ENCODE results near the gene TMEM52.
"Not testable (repeated sequence)": the region's sequence is repeated elsewhere in the genome, so short reads cannot be mapped to it uniquely, and the experiment has no call there.

The TMEM52 gene

GRCh38 chr1:1892763-1893120 is 26.3 kb downstream of the TMEM52 start:
- FAIRE-seq = no peak

- FAIRE-seq = no peak
Observed at GRCh38 chr1:1892079-1892762, 26.9 kb downstream of the TMEM52 start.

DNA sequence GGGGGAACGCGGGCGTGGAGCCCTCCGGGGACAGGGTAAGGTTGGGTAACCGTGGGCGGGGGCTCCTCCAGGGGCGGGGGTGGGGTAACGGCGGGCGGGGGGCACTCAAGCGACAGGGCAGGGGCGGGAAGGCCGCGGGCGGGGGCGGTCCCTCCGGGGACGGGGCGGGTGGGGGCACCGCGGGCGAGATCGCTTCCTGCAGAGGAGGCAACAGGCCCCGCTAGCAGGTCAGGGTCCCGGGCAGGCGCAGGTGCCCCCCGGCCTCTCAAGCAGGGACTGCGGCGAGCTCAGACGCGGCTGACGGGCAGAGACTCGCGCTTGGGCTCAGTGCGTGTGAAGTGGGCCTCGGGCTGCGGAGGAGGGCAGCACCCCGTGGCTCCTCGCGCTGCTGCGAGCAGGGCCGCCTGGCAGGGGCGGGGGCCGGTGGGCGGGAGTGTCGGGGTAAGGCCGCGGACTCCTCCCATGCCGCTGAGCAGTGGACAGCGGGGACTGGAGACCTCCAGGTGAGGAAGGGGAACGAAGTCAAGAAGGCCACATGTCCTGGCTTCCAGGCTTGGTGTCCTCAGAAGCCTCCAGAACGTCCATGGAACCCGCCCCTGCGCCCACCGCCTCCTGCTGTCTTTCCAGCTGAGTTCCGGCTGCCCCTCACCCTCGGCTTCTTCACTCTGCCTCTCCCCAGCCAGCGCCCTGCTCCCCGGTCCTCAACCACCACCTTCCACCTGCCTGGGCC is 27.6 kb downstream of the TMEM52 start:
- no peak for FAIRE-seq

GRCh38 chr1:1890506-1891348 is 28.4 kb downstream of the TMEM52 start, which contains the start of gene GNB1:
Gene GNB1 (minus strand): TSS chr1:1891087. CDS start chr1:1825453, 65,634 bp downstream.
- FAIRE-seq = no peak

DNA sequence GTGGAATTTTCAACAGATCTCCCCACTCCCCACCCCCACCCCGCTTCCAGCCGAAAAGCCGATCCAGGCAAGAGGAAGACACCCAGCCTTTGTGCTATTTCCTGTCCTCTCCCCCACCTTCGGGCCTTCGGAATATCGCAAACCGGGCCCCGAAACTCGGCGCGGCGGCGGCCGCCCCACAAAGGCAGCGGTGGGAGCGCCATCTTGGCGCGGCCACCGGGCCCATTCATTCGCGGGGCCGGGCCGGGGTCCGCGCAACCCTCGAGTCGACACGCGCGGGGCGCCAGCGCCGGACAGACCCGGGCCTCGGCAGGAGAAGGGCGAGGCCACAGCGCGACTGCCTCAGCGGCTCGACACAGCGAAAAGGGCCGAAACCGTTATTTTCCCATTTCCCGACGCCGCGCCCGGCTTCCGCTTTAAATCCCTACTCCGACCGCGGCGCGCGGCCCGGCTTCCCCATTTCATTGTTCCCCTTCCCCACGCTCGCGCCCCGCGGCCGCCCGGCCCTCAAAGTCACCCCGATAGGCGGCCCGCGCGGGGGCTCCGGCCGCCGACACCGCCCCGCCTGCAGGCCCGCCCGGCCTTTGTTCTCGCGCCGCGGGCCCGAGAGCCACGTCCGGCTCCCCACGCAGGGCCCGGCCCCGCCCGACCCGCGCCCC is 29.1 kb downstream of the TMEM52 start:
- no peak for FAIRE-seq

DNA sequence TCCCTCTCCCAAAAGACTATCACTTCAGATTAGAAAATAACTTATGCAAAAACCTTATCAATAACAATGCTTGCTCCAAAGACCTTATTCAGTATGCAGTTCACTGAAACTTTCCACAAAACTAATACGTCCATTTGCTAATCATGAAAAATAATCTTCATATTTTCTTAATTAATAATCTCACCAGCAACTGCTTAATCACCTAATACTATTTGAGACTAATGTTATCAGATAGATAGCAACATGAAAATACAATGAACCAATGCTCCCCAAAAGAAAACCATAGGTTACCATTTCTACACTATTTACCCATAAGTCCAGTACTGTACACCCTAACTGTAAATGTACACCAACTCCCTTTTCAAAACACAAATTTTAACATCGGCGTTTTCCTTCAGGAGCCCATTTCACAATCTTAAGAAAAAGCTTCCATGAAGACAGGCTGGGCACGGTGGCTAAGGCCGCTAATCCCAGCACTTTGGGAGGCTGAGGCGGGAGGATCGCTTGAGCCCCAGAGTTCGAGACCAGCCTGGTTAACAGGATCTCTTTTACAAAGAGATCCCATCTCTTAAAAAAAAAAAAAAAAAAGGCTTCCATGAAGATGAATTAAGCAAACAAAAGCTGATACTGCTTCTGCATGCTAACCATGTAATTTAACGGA is 29.9 kb downstream of the TMEM52 start:
- no peak for FAIRE-seq

DNA sequence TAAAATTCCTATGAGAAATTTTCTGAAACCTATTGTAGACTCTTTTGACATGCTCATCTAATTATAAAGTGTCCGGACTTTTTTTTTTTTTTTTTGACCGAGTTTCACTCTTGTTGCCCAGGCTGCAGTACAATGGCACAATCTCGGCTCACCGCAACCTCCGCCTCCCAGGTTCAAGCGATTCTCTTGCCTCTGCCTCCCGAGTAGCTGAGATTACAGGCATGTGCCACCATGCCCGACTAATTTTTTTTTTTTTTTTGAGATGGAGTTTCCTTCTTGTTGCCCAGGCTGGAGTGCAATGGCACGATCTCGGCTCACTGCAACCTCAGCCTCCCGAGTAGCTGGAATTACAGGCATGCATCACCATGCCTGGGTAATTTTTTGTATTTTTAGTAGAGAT is 35.2 kb downstream of the TMEM52 start:
- FAIRE-seq = not testable (repeated sequence)

DNA sequence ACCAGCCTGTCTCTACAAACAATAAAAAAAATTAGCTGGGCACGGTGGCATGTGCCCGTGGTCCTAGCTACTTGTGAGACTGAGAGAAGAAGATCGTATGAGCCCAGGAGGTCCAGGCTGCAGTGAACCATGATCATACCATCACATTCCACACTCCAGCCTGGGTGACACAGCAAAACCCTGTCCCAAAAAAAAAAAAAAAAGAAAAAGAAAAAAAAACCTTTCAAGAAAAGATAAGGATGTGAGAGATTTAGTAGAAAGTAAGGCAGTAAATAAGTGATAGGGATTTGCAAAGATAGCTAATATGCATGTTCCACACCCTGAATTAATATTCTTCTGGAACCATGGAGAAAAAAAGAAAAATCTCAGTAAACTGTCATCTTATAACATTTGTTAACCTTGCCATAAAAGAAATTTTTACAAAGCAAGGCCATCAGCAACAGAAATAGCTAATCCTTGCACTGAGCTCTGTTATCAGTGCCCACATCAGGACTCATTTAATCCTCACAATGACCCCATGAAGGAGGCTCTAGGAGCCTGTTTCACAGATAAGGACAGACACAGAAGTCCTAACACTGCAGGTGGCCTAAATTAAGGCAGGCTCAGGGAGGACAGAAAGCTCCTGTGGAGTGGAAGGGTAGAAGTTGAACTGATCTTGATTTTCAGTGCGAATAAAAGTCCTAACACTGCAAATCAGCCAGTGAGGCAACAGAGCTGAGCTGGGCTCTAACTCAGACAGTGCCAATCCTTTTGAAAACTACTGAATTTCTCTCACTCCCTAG is 35.8 kb downstream of the TMEM52 start:
- no peak for FAIRE-seq

GRCh38 chr1:1881727-1882126 is 37.4 kb downstream of the TMEM52 start:
- no peak for FAIRE-seq

DNA sequence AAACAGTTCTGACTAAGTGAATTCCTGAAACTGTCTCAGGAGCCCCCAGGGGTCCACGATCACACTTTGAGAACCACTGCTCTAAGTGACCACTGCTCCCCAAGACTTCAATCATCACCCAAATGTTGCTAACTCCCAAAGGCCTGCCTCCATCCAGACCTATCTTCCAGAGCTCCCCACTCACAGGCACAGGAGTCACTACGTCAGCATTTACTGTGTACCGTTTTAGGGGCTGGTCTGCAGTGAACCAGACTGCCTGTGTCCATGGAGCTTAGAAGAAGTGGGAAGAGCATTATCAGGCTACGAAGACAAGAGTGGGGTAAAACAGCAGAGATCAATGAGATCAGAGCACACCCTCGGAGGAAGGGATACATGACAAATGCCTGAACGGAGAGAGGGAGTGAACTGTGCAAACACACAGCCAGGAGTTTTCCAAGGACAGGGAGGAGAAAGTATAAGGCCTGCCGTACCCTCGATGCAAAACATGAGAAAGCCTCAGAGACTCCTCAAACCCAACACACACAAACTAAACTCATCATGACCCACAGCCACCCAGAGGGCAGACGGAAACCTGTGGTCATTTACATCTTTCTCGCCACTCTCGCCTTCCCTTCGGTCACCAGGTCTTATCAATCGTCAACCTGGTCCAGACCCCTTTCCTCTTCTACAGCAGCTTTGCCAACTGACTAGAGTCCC is 38.3 kb downstream of the TMEM52 start:
- no peak for FAIRE-seq

- no peak for FAIRE-seq
Observed at GRCh38 chr1:1879942-1880341, 39.1 kb downstream of the TMEM52 start.

- no peak for FAIRE-seq
Observed at GRCh38 chr1:1877865-1878436, 41.1 kb downstream of the TMEM52 start.

GRCh38 chr1:1876335-1876930 is 42.6 kb downstream of the TMEM52 start:
- no peak for FAIRE-seq

- FAIRE-seq = no peak
Observed at GRCh38 chr1:1875932-1876331, 43.1 kb downstream of the TMEM52 start.

DNA sequence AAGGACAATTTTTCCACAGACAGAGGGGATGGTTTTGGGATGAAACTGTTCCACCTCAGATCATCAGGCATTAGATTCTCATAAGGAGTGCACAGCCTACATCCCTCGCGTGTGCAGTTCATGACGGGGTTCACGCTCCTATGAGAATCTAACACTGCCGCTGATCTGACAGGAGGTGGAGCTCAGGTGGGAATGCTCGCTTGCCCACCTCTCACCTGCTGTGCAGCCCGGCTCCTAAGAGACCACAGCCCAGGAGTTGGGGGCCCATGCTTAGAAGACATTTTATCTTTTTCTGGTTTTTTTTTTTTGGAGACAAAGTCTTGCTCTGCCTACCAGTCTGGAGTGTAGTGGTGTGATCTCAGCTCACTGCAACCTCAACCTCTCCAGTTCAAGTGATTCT is 44.2 kb downstream of the TMEM52 start:
- FAIRE-seq = no peak

GRCh38 chr1:1873186-1873585 is 45.9 kb downstream of the TMEM52 start:
- FAIRE-seq = no peak

- no peak for FAIRE-seq
Observed at GRCh38 chr1:1872329-1872994, 46.6 kb downstream of the TMEM52 start.

DNA sequence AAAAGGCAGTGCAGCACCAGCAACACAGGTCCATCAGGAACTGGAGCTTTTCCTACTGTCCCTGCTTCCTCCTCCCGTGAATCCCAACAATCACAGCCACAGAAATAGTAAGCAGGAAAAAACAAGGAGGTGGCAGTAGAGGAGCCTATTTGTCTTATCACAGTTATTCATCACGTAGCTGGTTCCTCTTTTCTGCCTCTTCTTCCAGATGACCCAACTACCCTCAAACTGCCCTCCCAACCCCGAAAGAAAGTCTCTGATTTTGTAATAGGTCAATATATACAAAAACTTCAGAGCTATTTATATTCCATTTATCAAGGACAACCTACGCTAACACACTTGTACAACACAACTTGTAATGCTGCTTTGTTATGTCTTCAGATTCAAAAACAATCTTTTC is 49.6 kb downstream of the TMEM52 start:
- no peak for FAIRE-seq
